Activated CD8-positive, alpha-beta memory T cell treated with anti-CD3 and anti-CD28 coated beads, Interleukin-2, amount 50 U/mL, for 48 hours (primary cell): ENCODE results near the gene CDC42SE1.

Source experiments
- DNase-seq: peaks from one replicate; pipeline ENCODE4 v3.0.0-alpha.2; 2020

The CDC42SE1 gene

GRCh38 chr1:151051356-151052009 lies 7.9 kb downstream of the CDC42SE1 start:
- no peak for DNase-seq

GRCh38 chr1:151050051-151050688 lies 9.3 kb downstream of the CDC42SE1 start:
- no peak for DNase-seq

GRCh38 chr1:151049458-151049857 lies 10.0 kb downstream of the CDC42SE1 start:
- DNase-seq, result no peak

GRCh38 chr1:151048645-151049032 lies 10.8 kb downstream of the CDC42SE1 start:
- no peak for DNase-seq

- peak; percentile 82 for DNase-seq
These were observed 11.3 kb downstream of the CDC42SE1 start for GRCh38 chr1:151047925-151048644.

GRCh38 chr1:151047591-151047924 lies 11.9 kb downstream of the CDC42SE1 start, which contains the start of gene C1orf56:
Gene C1orf56 (plus strand): TSS chr1:151047751. CDS start chr1:151047848, 97 bp downstream.
- peak; percentile 83 for DNase-seq

GRCh38 chr1:151043163-151043562 lies 16.3 kb downstream of the CDC42SE1 start:
- no peak for DNase-seq

GRCh38 chr1:151039521-151039920 lies 19.9 kb downstream of the CDC42SE1 start:
- DNase-seq, result no peak

- no peak for DNase-seq
These were observed 22.4 kb downstream of the CDC42SE1 start for GRCh38 chr1:151037032-151037431.

GRCh38 chr1:151036356-151036755 lies 23.1 kb downstream of the CDC42SE1 start, which contains the start of gene BNIPL:
Gene BNIPL (plus strand): TSS chr1:151036586. CDS start chr1:151036726, 140 bp downstream.
- DNase-seq, result no peak

- DNase-seq, result no peak
These were observed 24.3 kb downstream of the CDC42SE1 start for GRCh38 chr1:151035167-151035566.

- no peak for DNase-seq
These were observed 27.3 kb downstream of the CDC42SE1 start for GRCh38 chr1:151032164-151032563.

- no peak for DNase-seq
These were observed 33.0 kb downstream of the CDC42SE1 start for GRCh38 chr1:151026460-151026859.

- DNase-seq, result peak; percentile 88
These were observed 34.8 kb downstream of the CDC42SE1 start for GRCh38 chr1:151024540-151025146.

GRCh38 chr1:151013518-151013917 lies 45.9 kb downstream of the CDC42SE1 start:
- no peak for DNase-seq

GRCh38 chr1:151012684-151013471 lies 46.5 kb downstream of the CDC42SE1 start:
- DNase-seq, result no peak

GRCh38 chr1:151011154-151011850 lies 48.1 kb downstream of the CDC42SE1 start:
- DNase-seq, result no peak

- DNase-seq, result no peak
These were observed 49.1 kb downstream of the CDC42SE1 start for GRCh38 chr1:151010346-151010726.

GRCh38 chr1:151009674-151010345 lies 49.6 kb downstream of the CDC42SE1 start:
- DNase-seq, result no peak

- no peak for DNase-seq
These were observed 50.2 kb downstream of the CDC42SE1 start for GRCh38 chr1:151009206-151009587.
